Calu3 (cell line): ENCODE data around the gene P2RX4. TPM values are rescaled to one million over a fixed set of nuclear protein-coding genes. Genes with fewer than 3 reads are reported as not detected.

ENCODE experiments used
- BruUV-seq: library from RNA; stranded (reverse); fragments of 400-500 nt; replicated peaks from 2 replicates; lab custom pipeline; 2021; lab: Mats Ljungman, UMichigan
- CTCF ChIA-PET: fragments of 300-600 bp; sonication (Branson Sonifier 250); formaldehyde crosslinking; loops from one replicate; lab custom pipeline; 2022; ENCODE audit warnings: antibody characterized with exemption; lab: Charles Lee
- DNase-seq: peaks from one replicate; pipeline ENCODE4 v3.0.0; 2022
- H3K27ac Mint-ChIP-seq: one replicate; pipeline ENCODE4 v1.8.0; 2022; ENCODE audit warnings: mixed read lengths; ENCODE audit not compliant: unreplicated experiment
- H3K27me3 Mint-ChIP-seq: one replicate; pipeline ENCODE4 v1.8.0; 2022; ENCODE audit warnings: mixed read lengths; ENCODE audit not compliant: unreplicated experiment
- H3K36me3 Mint-ChIP-seq: one replicate; pipeline ENCODE4 v1.8.0; 2022; ENCODE audit warnings: mild to moderate bottlenecking, moderate library complexity, mixed read lengths; ENCODE audit not compliant: insufficient read depth, unreplicated experiment
- H3K4me1 Mint-ChIP-seq: one replicate; pipeline ENCODE4 v1.8.0; 2022; ENCODE audit warnings: mild to moderate bottlenecking, low read depth, mixed read lengths; ENCODE audit not compliant: unreplicated experiment
- H3K4me3 Mint-ChIP-seq: one replicate; pipeline ENCODE4 v1.8.0; 2022; ENCODE audit warnings: mild to moderate bottlenecking, low read depth, moderate library complexity, mixed read lengths; ENCODE audit not compliant: unreplicated experiment
- H3K9me3 Mint-ChIP-seq: one replicate; pipeline ENCODE4 v1.8.0; 2022; ENCODE audit warnings: low read depth, mixed read lengths; ENCODE audit not compliant: unreplicated experiment
- CTCF ChIP-seq: fragments of 200-600 bp; IDR thresholded peaks from one replicate; pipeline ENCODE4 v1.8.0; 2022; ENCODE audit warnings: antibody characterized with exemption; ENCODE audit not compliant: unreplicated experiment
- intact Hi-C: fragments of 100-400 bp; cut with micrococcal nuclease; formaldehyde crosslinking; loops from one replicate; pipeline ENCODE4 v1.10.0; 2022; ENCODE audit not compliant: unreplicated experiment
- total RNA-seq: library from RNA; stranded (reverse); gene quantifications from 2 replicates; pipeline ENCODE4 v1.2.3, GENCODE V29; 2022

Gene P2RX4
- total RNA-seq, 1 experiment from 2014 or later, result 38.7 TPM

GRCh38 chr12:121214166-121214777 lies 4.3 kb downstream of the P2RX4 start:
- peaks cover 23% of the 10 kb centered on the region for H3K36me3 Mint-ChIP-seq
- H3K27me3 Mint-ChIP-seq, result no peaks in the 10 kb centered on the region
- BruUV-seq, result no TSS peak
- H3K4me1 Mint-ChIP-seq, result peaks cover 37% of the 10 kb centered on the region
- no peak for TF ChIP-seq CTCF
- CTCF ChIA-PET, result interaction anchor here (0.9 kb wide), 1 partner anchor 10 kb away, joined by 4 read pairs; no protein-coding TSS in a partner anchor
- H3K9me3 Mint-ChIP-seq, result no peaks in the 10 kb centered on the region
- no peak for DNase-seq
- peak overlapping the region; percentile 78 for H3K27ac Mint-ChIP-seq
- intact Hi-C loops, result no loop called here
- peak overlapping the region; percentile 19 for H3K4me3 Mint-ChIP-seq

GRCh38 chr12:121214855-121215745 lies 5.2 kb downstream of the P2RX4 start:
- Mint-ChIP-seq H3K27ac (peak overlapping the region; percentile 78), H3K27me3 (no peaks in the 10 kb centered on the region), H3K4me1 (peaks cover 37% of the 10 kb centered on the region), H3K36me3 (peaks cover 19% of the 10 kb centered on the region), H3K4me3 (peak overlapping the region; percentile 19), H3K9me3 (no peaks in the 10 kb centered on the region)
- DNase-seq, result peak; percentile 76
- BruUV-seq, result no TSS peak
- intact Hi-C loops, result loop anchor here (5.0 kb wide), 1 partner anchor 93 kb away; no protein-coding TSS in a partner anchor
- CTCF ChIA-PET, result interaction anchor here (0.6 to 0.9 kb wide), 2 partner anchors 9 to 946 kb away, joined by 3 to 4 read pairs; no protein-coding TSS in a partner anchor
- no peak for TF ChIP-seq CTCF

GRCh38 chr12:121216102-121216501 lies 6.2 kb downstream of the P2RX4 start:
- Mint-ChIP-seq H3K27ac (no peak overlapping the region), H3K27me3 (no peaks in the 10 kb centered on the region), H3K36me3 (peaks cover 9% of the 10 kb centered on the region), H3K4me3 (no peak overlapping the region), H3K4me1 (peaks cover 37% of the 10 kb centered on the region), H3K9me3 (no peaks in the 10 kb centered on the region)
- TF ChIP-seq CTCF, result no peak
- BruUV-seq, result no TSS peak
- no peak for DNase-seq
- intact Hi-C loops, result loop anchor here (5.0 kb wide), 1 partner anchor 94 kb away; no protein-coding TSS in a partner anchor
- CTCF ChIA-PET, result no interaction called here

- CTCF ChIA-PET, result interaction anchor here (0.6 to 1.4 kb wide), 3 partner anchors 10 to 179 kb away, joined by 3 to 4 read pairs (median 4); no protein-coding TSS in a partner anchor
- Mint-ChIP-seq H3K27ac (peak overlapping the region; percentile 34), H3K4me3 (peak overlapping the region; percentile 33), H3K27me3 (no peaks in the 10 kb centered on the region), H3K4me1 (peaks cover 37% of the 10 kb centered on the region), H3K9me3 (no peaks in the 10 kb centered on the region), H3K36me3 (peaks cover 12% of the 10 kb centered on the region)
- no TSS peak for BruUV-seq
- peak; percentile 43 for DNase-seq
- intact Hi-C loops, result loop anchor here (5.0 kb wide), 1 partner anchor 95 kb away; no protein-coding TSS in a partner anchor
- TF ChIP-seq CTCF, result no peak
Measured at GRCh38 chr12:121217063-121217462, 7.1 kb downstream of the P2RX4 start.
